Dermis microvascular lymphatic vessel endothelial cell (primary cell): ENCODE data around the gene SLC25A15. TPM values are rescaled to one million over a fixed set of nuclear protein-coding genes. Genes with fewer than 3 reads are reported as not detected.
"Not testable (repeated sequence)": the region's sequence is repeated elsewhere in the genome, so short reads cannot be mapped to it uniquely, and the experiment has no call there.

ENCODE experiments used
- DNase-seq, 2 donors: peaks; one replicate each; pipeline versions ENCODE4 v3.0.0 to v3.0.0-alpha.2; 2010; ENCODE audit warnings: low read depth in 2 of 2
- total RNA-seq: library from RNA; depleted of rRNA; stranded (reverse); fragments of >200 nt; gene quantifications from 2 replicates; pipeline ENCODE4 v1.2.1, GENCODE V29; 2014

Gene SLC25A15
- total RNA-seq, 1 donor from 2014 or later: 14.9 TPM

DNA sequence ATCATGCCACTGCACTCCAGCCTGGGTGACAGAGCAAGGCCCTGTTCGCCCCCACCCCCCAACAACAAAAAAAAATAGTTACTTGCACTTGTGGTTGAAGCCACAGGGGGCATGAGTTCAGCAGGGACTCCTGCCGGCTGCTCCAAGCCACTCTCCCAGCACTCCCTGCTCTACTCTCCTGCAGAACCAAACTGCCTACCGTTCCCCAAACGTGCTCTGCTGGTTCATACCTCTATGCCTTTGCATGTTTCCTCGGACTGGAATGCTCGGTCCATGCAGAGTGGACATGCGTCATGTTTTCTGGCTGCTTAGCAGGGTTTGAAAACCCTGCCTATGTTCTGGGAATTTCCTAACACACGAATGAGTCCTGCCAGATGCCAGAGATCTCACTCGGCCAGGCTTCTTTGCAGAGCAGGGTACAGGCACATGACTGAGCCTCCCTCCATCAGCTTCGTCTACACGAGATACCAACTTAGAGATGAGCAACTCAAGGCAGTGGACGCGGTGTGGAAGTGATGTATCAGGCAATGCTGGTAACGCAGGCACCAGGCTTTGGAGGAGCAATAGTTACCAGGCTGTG, 8.5 kb upstream of the SLC25A15 start:
- DNase-seq: no peak

DNA sequence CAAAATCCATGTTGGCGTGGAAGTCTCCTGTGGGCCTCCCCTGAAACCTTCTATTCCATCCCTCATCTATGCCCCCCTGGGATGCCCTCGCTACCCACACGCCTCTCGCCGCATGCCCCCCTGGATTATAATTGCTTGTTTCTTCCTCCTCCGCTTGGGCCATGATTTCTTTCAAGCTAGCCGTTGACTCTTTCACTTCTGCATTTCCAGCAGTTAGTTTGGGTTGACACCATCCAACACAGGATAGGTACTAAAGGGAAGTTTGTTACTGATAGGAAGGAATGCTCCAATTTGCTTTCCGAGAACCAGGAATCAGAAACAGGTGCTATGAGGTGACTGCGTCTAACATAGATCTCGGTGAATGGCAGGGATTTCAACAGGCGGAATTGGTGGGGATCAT, 7.7 kb upstream of the SLC25A15 start:
- DNase-seq: no peak

DNA sequence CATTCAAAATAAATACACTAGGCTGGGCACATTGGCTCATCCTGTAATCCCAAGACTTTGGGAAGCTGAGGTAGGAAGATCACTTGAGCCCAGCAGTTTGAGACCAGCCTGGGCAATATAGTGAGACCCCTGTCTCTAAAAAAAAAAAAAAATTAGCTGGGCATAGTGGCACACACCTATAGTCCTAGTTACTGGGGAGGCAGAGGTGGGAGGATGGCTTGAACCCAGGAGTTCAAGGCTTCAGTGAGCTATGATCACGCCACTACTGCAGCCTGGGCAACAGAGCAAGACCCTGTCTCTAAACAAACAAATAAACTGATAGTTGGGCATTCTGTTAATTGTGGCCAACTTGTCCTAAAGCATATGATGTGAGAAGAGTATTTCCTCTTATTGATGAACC, 6.4 kb upstream of the SLC25A15 start:
- not testable (repeated sequence) for DNase-seq

DNA sequence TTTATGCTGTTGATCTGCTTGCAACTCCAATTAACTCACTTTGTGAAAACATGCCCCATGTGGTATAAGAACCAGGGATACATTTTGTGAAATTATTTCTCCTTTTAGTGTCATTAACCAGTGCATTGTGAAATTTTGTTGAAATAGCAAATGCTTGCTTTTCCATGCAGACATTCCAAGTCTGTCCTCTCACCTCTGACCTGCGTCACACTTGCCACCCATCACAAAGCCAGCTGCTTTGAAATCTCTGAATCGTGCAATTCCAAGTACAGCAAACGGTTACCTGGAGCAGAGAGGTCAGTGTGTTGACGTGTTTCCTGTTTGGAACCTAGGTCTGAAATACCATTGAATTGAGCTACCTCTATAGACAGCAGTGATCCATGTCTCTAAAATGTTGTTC, 4.9 kb upstream of the SLC25A15 start:
- DNase-seq: peak in 1 of 2 donors; percentile 21

DNA sequence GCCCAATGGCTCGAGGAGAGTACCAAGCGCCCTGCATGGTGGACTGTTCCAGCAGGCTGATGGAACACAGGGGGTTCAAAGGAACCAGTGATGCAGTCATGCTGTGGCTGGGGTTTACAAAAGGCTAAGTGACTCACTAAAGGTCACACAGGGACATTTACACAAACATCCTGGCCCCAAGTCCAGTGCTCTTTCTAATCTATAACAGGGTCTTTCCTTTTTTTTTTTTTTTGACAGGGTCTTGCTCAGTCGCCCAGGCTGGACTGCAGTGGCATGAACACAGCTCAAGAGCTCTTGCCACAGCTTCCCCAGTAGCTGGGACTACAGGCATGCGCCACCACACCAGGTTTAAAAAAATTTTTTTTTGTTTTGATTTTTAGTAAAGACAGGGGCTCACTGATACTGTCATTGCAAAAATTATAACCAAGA, 2.8 kb upstream of the SLC25A15 start:
- DNase-seq: peak in 1 of 2 donors; percentile 22

DNA sequence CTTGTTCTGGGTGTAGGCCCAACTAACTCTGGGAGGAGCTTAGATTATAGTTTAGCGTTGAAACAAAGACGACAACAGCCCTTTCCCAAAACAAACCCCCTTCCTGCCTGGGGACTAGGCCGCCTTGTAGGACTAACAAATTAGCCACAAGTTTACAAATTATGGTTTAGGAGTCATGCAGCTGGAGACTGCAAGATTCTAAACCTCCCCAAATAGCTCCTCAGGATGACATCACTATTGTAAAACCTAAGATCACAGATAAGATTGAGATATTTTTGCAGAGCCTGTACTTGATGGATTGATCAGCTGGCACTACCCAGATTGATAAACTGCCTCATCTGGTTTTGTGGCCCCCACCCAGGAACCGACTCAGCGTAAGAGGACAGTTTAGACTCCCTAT, 2.3 kb upstream of the SLC25A15 start:
- DNase-seq: no peak

DNA sequence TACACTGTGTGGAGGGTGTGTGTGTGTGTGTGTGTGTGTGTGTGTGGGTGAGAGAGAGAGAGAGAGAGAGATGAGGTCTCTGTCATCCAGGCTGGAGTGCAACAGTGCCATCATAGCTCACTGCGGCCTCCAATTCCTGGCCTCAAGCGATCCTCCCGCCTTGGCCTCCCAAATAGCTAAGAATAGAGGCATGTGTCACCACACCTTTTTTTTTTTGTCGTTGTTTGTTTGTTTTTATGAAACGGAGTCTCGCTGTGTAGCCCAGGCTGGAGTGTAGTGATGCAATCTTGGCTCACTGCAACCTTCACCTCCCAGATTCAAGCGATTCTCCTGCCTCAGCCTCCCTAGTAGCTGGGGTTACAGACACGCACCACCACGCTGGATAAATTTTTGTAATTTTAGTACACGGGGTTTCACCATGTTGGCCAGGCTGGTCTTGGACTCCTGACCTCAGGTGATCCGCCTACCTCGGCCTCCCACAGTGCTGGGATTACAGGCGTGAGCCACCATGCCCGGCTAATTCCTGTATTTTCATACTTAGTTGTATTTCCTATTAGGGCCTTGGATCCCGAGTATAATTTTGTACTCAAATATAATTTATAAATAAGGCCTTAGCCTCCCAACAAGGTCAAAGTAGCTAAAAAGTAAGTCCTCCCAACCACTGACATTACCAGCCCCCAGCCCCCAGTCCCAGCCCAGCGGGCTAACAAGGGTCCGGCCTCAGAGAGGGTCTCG, 704 bp upstream of the SLC25A15 start:
- DNase-seq: not testable (repeated sequence)

DNA sequence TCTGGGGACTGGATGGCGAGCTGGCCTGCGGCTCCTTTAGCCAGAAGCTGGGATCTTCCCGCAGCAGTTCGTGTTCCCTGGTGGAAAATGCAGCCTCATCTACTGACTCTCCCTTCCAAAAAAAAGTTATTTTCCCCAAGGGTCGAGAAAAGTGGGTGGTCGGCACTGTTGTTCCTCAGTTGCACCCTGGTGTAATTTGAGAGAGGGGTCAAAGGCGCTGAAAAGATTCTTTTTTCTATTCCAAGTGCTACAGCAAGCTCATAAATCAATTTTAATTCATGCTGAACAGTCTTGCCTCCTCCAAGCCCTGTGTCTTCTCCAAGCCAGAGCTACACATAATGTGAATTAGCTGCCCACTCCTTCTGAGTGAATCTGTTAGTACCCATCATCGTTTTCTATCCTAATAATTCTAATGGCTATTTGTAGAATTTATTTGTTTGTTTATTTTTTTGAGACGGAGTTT, 774 bp downstream of the SLC25A15 start:
- DNase-seq: no peak

DNA sequence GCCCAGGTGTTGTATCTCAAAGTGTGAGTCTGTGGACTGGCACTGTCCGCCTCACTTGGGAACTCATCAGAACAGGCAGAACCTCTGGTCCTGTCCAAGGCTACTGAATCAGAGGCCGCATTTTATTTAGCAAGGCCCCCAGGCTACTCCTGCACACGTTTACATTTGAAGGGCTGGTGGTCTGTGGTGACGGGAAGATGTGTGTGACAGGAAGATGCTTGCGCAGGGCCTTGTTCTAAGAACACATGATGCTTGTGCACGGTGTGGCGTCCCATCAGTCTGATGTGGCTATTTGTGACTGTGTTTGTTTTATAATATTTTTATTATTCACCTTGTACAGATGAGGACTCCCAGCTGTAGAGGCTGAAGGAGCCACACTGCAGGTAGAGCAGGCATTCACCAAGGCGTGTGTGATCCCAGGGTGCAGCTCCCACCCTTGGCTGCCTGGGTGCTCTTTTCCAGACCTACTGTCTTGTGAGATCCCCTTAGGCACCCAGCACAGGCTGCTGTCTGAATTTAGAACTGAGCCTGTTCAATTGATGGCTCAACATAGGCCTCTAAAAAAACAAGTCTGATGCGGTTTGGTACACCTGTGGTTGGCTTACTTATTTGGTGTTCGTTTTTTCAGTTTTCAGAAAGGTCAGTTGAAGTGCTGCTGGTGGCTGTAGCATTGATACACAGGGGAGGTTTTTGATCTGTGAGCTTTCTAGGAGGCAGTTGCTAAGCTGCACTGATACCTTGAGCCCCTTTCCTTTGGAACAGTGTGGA, 3.1 kb downstream of the SLC25A15 start:
- no peak for DNase-seq

DNA sequence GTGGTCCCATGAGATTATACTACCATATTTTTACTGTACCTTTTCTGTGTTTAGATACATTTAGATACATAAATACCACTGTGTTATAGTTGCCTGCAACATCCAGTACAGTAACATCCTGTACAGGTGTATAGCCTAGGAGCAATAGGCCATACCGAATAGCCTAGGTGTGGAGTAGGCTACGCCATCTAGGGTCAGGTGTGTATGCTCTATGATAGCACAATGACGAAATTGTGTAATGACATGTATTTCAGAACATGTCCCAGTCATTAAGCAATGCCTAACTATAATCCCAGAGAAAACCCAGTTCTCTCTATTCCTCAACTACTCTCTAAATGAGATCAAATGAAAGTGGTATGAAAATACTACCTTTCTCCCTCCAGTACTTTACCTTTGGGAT, 3.9 kb downstream of the SLC25A15 start:
- DNase-seq: no peak

DNA sequence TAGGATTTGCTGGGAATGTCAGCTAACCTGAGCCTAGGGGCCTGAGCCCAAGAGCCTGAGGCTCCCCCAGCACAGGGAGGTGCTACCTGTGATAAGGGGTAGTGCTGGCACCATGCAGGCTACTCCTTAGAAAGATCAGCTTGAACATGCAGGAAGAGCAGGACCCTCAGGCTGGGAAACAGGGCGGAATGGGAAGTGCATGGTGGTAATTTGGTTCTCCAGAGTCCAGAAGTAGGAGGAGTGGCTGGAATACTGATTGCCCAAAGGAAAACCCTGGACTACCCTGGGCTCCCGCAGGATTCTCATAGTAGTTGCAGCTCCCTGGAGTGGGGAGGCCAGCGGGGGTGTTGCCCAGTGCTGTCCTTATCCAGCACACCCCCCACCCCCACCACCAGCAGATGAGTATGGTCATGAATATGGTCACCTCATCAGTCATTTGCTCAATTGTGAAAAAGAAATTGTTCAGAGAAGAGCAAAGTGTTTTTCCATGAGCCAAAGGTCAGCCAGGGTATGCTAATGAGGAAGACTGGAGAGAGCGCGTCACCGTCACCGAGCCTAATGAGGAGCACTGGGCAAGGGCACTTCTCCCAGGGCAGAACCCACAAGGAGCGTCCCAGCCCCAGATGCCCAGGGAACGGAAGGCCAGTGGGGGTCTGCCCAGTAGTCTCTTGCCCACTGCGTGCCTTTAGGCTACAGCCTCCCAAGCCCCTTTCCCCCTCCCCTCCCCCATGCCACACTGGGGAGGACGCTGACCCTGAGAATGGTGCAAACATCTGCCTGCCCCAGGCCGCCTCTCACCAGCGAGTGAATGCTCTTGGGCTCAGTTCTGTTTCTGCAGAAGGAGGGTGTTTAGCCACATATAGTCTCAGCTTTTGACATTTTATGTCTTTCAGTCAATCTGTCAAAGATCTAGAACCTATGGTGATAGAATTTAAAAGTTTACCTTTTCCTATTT, 5.3 kb downstream of the SLC25A15 start:
- no peak for DNase-seq

DNA sequence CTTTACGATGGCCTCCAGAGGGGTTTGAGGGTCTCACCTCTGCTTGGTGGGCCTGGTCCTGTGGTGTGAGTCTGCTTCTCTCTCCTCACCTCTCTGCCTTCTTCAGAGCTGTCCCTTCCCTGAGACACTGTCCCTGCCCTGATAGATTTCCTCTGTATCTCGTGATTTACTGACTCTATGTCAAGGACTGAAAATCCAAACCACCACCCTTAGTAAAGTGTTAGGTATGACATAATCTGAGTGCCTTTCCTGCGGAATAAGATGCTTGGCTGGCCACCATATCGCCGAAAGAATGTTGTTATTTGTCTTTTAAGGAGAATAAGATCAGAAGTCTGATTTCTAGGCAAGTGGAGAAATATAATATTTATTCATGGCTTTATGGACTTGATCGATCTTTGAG, 7.2 kb downstream of the SLC25A15 start:
- no peak for DNase-seq

DNA sequence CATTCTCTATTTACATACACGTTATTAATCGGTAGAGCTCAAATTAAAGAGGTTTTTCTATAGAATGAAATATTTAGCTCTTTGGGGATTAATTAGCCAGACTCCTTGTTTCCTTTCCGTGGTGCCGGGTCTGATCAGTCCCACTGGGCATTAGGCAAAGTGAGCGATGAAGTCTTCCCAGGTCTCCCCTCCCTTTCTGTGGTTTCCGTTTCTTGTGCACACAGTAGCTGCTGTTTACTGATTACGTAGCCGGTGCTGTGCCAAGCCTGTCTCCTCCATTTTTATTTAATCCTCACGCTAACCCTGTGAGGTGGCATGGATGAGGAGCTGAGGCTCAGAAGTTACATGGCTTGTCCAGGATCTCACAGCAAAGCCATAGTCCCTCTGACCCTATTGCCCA, 9.0 kb downstream of the SLC25A15 start:
- DNase-seq: no peak

DNA sequence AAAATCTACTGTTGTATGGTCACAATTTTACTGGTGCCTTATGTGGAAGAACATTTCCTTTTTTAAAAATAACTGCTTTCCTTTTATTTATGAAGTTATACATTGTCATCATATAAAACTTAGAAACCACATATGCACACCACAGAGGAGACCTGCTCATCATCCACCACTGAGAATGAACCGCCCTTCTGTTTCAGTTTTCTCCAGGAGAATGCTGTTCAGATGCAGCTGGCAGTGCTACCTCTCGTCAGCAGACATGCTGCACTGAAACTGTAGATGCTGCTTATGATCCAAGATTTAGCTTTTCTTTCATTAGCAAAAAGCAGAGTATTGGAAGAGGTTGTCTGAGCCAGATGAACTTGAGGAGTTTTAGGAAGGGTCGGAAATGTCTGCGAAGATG, 10.1 kb downstream of the SLC25A15 start:
- no peak for DNase-seq

DNA sequence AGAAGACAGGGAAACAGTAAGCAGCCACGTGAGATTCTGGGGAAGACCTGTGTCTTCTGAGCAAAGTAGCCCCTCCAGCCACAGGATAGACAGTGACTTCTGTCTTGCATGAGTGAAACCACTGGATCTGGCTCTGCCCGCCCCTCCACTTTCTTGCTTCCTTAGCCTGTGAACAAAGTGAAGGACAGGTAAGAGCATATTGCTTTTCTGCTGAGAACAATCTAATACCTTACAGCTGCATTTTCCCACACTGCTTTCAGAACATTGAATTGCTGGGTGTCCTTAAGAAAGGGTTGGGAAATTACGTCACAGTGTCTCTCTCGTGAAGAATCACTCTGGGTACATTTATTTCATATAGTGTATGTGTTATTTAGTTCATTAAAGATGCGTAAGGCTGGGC, 11.1 kb downstream of the SLC25A15 start:
- no peak for DNase-seq

DNA sequence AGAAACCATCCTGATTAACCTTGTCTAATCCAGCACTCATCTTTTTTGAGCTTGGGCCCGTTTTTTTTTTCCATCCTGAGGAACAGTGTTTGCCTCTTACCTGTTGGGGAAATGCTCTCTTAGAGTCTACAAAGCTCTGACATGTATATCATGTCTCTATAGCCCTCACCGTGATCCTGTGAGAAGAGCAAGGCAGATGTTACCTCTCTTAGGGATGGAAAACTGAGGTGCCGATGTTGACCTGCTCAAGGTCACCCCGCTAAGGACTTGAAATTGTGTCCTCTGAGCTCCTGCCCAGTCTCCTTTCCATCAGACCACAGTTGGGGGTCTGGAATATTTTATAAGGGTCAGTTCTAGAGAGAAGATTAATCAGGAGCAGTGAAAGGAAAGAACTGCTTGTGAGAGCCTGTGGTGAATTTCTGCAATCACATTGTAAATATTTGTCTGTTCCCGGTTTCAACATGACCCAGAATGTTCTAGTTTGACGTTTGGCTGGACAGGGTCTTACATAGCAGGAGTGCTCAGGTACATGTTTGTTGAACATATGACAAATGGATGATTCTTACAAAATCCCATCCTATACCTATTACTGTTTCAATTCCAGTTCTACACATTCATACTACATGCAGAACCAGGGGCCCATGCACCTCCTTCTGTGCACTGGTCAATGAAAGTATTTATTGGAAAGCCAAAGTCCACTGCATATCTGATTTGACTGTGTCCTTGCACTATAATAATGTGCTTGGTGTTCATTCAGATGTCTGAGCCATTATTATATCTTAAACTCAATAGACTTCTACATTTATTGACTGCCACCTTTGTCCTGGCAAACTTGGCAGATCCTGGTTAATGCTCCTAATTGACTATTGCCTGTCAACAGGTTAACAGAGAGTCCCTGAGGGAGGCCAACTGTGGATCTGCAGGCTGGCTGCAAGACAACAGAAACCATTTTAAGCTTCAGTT, 12.1 kb downstream of the SLC25A15 start:
- no peak for DNase-seq

DNA sequence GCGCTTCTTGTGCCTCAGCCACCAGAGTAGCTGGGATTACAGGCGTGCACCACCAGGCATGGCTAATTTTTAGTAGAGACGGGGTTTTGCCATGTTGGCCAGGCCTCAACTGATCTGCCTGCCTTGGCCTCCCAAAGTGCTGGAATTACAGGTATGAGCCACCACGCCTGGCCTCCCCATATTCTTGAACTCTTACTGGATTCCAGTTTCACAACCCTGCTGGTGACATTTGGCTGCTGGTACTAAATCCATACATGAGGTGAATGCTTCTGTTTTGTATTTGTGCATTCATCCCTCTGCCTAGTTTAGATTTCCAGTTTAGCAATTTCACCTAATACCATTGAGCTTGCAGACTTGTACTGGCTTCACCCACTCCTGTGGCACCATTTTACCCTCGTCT, 13.9 kb downstream of the SLC25A15 start:
- no peak for DNase-seq

DNA sequence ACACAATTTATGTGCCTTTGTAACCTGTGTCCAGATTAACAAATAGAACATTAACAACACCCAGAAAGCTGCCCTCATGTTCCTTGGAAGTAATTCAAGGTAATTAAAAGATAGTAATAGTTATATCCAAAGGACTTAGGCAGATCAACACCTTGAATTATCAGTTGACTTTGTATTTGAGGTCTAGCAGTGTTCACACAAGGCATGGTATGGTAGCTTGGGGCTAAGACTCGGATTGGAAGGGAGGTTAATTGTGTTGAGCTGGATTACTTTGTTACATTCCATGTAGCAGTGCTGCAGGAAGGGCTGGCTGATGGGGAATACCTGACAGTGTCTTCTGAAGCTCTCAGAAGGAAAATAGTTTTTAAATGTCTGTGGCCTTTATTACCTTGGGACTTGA, 16.8 kb downstream of the SLC25A15 start:
- DNase-seq: no peak

DNA sequence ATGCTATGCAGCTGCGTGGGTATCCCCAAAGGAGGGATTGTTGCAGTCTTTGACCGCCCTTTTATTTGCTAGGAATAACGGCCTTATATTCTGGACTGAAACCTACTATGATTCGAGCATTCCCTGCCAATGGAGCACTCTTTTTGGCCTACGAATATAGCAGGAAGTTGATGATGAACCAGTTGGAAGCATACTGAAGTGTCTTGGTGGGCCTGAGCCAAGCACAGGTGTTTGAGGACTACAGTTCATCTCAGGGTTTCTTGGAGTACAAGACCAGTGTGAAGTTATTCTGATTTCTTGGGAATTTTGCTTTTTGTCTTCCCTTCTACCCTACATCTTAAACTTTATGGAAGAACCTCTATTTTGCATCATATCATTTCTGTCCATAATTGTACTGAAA, 20.1 kb downstream of the SLC25A15 start:
- DNase-seq: no peak

DNA sequence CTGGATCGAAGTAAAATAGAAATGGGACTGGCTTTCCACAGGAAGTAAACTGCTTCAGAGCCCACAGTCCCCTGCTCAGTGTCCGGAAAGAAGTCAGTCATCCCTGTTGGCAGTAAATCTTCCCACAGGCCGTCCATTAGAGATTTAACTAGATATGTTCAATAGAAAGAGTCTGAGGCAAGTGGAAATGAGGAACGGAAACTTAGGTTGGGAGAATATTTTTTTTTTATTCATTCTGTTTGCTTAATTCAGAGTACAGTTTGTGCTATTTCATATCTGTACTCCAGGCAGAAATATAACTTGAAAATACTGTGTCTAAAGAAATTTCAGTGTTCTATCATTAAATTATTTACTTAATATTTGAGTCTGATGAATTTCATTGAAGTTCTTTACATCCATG, 22.7 kb downstream of the SLC25A15 start:
- DNase-seq: peak; percentile 22 to 34
